Activated naive CD4-positive, alpha-beta T cell treated with anti-CD3 and anti-CD28 coated beads, Interleukin-2, amount 50 U/mL, for 72 hours (primary cell): ENCODE data around the gene KLHL14. TPM values are rescaled to one million over a fixed set of nuclear protein-coding genes. Genes with fewer than 3 reads are reported as not detected.

Experiments used
- ATAC-seq, 2 donors: fragments of 150-1000 bp; cut with Tn5 transposase; 2 replicates each; pipeline ENCODE4 v1.10.0; 2021; ENCODE audit warnings: mild to moderate bottlenecking in 2 of 2, moderate library complexity in 2 of 2
- DNase-seq, 2 donors: peaks; one replicate each; pipeline ENCODE4 v3.0.0; 2021 to 2022; ENCODE audit warnings: low spot score in 2 of 2
- H3K27ac Mint-ChIP-seq, 2 donors: one replicate each; pipeline ENCODE4 v1.8.0; 2022; ENCODE audit warnings: mild to moderate bottlenecking in 2 of 2, mixed read lengths in 2 of 2
- H3K36me3 Mint-ChIP-seq, 2 donors: one replicate each; pipeline ENCODE4 v1.8.0; 2022; ENCODE audit warnings: mixed read lengths in 2 of 2
- H3K9me3 Mint-ChIP-seq, 2 donors: one replicate each; pipeline ENCODE4 v1.8.0; 2022; ENCODE audit warnings: mixed read lengths in 2 of 2
- total RNA-seq, 2 donors: library from RNA; stranded (reverse); gene quantifications; one replicate each; pipeline ENCODE4 v1.2.3, GENCODE V29; 2022

Gene KLHL14
- total RNA-seq, 2 donors from 2014 or later = not detected

DNA sequence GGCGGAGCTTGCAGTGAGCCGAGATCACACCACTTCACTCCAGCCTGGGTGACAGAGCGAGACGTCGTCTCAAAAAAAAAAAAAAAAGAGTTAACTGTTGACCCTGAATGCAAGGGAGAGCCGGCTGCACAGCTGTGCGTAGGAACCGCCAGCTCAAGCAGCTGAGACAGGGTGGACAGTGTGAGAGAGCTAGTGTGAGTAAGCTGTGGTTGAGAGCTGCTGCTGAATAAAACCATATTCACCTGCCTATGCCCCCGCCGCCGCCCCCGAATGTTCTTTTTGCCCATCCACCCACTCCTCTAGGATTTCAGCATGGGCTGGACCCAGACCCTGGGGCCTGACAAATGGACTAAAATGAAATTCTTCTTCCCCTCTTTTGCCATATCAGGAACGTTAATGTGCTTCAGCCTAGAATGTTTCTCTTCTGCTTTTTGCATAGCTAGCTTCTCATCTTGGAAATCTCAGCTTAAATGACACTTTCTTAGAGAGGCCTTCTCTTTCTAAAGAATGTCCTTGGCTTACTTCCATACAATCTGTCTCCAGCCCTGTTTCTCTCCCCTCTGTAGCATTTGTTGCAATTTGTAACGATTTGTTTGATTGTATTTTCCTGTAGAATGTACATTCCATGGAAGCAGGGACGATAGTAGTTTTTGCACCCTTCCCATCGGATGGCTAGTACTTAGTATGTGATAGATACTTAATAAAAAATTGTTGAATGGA, 142.7 kb downstream of the KLHL14 start:
- DNase-seq (no peak), ATAC-seq (no peak)
- H3K9me3 Mint-ChIP-seq = peaks cover 0 to 3% of the 10 kb centered on the region in 2 donors
- no peaks in the 10 kb centered on the region for H3K36me3 Mint-ChIP-seq
- no peak overlapping the region for H3K27ac Mint-ChIP-seq

DNA sequence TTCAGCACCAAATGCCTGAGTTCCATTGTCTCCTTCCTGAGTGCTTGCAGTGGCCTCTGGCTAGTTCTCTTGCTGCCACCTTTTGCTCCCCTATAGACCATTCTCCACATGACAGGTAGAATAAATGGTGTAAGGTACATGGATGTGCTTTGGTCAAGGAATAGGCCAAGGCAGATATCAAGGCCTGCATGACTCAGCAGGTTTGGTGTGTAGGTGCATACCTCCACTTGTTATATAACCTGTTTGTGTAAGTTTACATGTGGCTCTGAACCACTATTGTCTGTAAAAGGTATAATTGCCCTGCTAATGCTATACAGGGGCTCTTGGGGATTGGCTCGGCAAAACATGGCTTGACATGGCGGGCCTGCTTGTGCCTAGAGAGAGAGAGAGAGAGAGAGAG, 143.5 kb downstream of the KLHL14 start:
- no peaks in the 10 kb centered on the region for H3K36me3 Mint-ChIP-seq
- DNase-seq = no peak
- H3K9me3 Mint-ChIP-seq = peaks cover 0 to 3% of the 10 kb centered on the region in 2 donors
- no peak for ATAC-seq
- H3K27ac Mint-ChIP-seq = peak overlapping the region in 1 of 2 donors; percentile 67

DNA sequence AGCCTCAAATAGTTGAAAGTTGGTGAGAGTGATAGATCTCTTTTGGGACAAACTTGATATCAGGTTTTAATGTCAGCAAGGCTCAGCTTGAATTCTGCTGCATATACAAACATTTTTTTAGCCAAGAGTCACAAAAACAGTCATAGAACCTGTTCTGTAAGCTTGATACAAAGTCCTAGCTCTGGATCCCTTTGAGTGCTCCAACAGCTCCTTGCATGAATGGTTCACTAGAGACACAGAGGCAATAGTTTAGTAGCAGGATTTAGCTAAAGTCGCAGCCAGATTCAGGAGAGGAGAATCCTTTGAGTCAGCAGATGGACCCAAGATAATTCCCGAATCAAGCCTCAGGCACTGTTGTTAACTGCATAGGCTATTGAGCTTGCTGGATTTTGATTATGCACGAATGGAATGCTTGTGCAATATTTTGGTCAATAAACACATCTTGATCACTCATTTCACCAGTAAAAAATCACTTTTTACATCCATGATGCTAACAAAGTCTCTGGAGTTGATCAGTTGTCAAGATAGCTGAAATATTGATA, 148.6 kb downstream of the KLHL14 start:
- Mint-ChIP-seq H3K9me3 (peaks cover 0 to under 1% of the 10 kb centered on the region in 2 donors), H3K27ac (no peak overlapping the region), H3K36me3 (no peaks in the 10 kb centered on the region)
- no peak for DNase-seq
- ATAC-seq = no peak

DNA sequence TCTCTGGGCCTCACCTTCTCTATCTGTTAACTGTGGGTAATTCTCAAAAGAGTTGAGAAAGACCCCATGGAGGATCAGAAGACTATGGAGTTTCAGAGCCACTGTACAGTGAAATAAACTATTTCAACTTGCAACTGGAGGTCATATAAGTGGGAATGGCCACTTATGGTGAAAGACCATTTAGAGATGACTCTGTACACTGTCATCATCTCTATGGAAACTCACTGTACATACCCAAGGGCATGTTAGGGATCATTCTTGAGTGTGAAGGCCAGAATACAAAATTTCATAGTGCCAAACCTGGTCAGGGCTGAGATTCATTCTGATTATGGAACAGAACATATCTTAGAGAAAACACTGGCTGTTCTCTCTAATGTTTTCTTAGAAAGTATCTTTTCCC, 149.3 kb downstream of the KLHL14 start:
- no peaks in the 10 kb centered on the region for H3K9me3 Mint-ChIP-seq
- H3K27ac Mint-ChIP-seq = no peak overlapping the region
- no peak for ATAC-seq
- no peaks in the 10 kb centered on the region for H3K36me3 Mint-ChIP-seq
- DNase-seq = no peak
